Panc1 (cell line): ENCODE data around the gene RFPL2. TPM values are rescaled to one million over a fixed set of nuclear protein-coding genes. Genes with fewer than 3 reads are reported as not detected.

ENCODE experiments used
- ATAC-seq: fragments of 200-7000 bp; cut with Tn5 transposase; 2 replicates; pipeline ENCODE4 v1.9.1; 2020; ENCODE audit warnings: mild to moderate bottlenecking, moderate library complexity
- BruUV-seq: library from RNA; stranded (reverse); fragments of 400-500 nt; replicated peaks from 2 replicates; lab custom pipeline; 2021; lab: Mats Ljungman, UMichigan
- CTCF ChIA-PET: fragments of 300-600 bp; sonication (Branson Sonifier 250); formaldehyde crosslinking; loops from one replicate; lab custom pipeline; 2022; ENCODE audit warnings: antibody characterized with exemption; lab: Charles Lee
- POLR2A ChIA-PET: fragments of 300-600 bp; sonication (Branson Sonifier 250); formaldehyde crosslinking; loops from one replicate; lab custom pipeline; 2022; ENCODE audit warnings: antibody characterized with exemption; lab: Charles Lee
- DNase-seq: peaks from one replicate; pipeline ENCODE4 v3.0.0-alpha.2; 2010; ENCODE audit warnings: low read depth, low spot score
- H3K27ac ChIP-seq: 2 replicates; pipeline ENCODE4 v1.5.1; 2011; ENCODE audit warnings: mild to moderate bottlenecking, low read length, inconsistent platforms
- H3K27me3 ChIP-seq: fragments of 200-500 bp; sonication (Bioruptor generic); 2 replicates; pipeline ENCODE4 v1.6.0; 2014; ENCODE audit warnings: low read length, inconsistent platforms; ENCODE audit not compliant: control insufficient read depth, insufficient read depth
- H3K36me3 ChIP-seq: fragments of 200-500 bp; sonication (Bioruptor generic); 2 replicates; pipeline ENCODE4 v1.5.1; 2014; ENCODE audit warnings: inconsistent platforms, mild to moderate bottlenecking, low read length, moderate library complexity; ENCODE audit not compliant: control insufficient read depth, insufficient read depth
- H3K4me1 ChIP-seq: 2 replicates; pipeline ENCODE4 v1.5.1; 2011; ENCODE audit warnings: inconsistent platforms, mild to moderate bottlenecking, low read length, moderate library complexity; ENCODE audit not compliant: control insufficient read depth, insufficient read depth
- H3K4me3 ChIP-seq, 2 experiments: 2 replicates each; pipeline ENCODE4 v1.5.1; 2011 to 2012; ENCODE audit warnings: low read depth in 2 of 2, low read length in 2 of 2, mild to moderate bottlenecking in 2 of 2, inconsistent platforms in 1 of 2, moderate library complexity in 1 of 2
- H3K9me3 ChIP-seq: fragments of 200-500 bp; sonication (Bioruptor generic); 2 replicates; pipeline ENCODE4 v1.5.1; 2014; ENCODE audit warnings: low read depth, mild to moderate bottlenecking, inconsistent platforms, low read length, moderate library complexity; ENCODE audit not compliant: control insufficient read depth, insufficient read depth
- CTCF ChIP-seq: fragments of 450-650 bp; IDR thresholded peaks from 2 replicates; pipeline ENCODE4 v1.5.1; 2017; ENCODE audit warnings: mild to moderate bottlenecking
- POLR2AphosphoS5 ChIP-seq: IDR thresholded peaks from 2 replicates; pipeline ENCODE4 v1.6.1; 2012; ENCODE audit warnings: mild to moderate bottlenecking, low read depth, low read length, moderate library complexity
- REST ChIP-seq, 2 experiments: IDR thresholded peaks; 2 replicates each; pipeline ENCODE4 v1.6.1; 2011 to 2012; ENCODE audit warnings: low read depth in 2 of 2, control low read depth in 1 of 2, low read length in 1 of 2, mild to moderate bottlenecking in 1 of 2, moderate library complexity in 1 of 2; ENCODE audit not compliant: insufficient read depth in 1 of 2
- SIN3A ChIP-seq: IDR thresholded peaks from 2 replicates; pipeline ENCODE4 v1.6.1; 2012; ENCODE audit warnings: low read depth, mild to moderate bottlenecking, low read length, moderate library complexity, borderline replicate concordance; ENCODE audit not compliant: insufficient read depth
- TCF7L2 ChIP-seq: IDR thresholded peaks from 2 replicates; pipeline ENCODE4 v1.6.1; 2011; ENCODE audit warnings: mild to moderate bottlenecking, low read depth, low read length, inconsistent platforms
- in situ Hi-C: cut with HindIII; loops from 2 replicates; pipeline ENCODE4 v1.10.0; 2016; ENCODE audit warnings: low sequenced_read_pairs, low pct_unique_long_range_greater_than_20kb
- intact Hi-C: fragments of 100-400 bp; cut with micrococcal nuclease; formaldehyde crosslinking; loops from one replicate; pipeline ENCODE4 v1.10.0; 2022; ENCODE audit not compliant: unreplicated experiment
- total RNA-seq: library from RNA; stranded (reverse); gene quantifications from one replicate; pipeline ENCODE4 v1.2.1, GENCODE V29; 2021; ENCODE audit not compliant: unreplicated experiment

Gene RFPL2
- total RNA-seq, 1 experiment from 2014 or later: not detected

- Histone ChIP-seq H3K36me3 (no peaks in the 10 kb centered on the region), H3K9me3 (no peaks in the 10 kb centered on the region), H3K4me3 (no peak overlapping the region), H3K4me1 (no peaks in the 10 kb centered on the region), H3K27ac (no peak overlapping the region), H3K27me3 (no peaks in the 10 kb centered on the region)
- ChIA-PET POLR2A (no interaction called here), CTCF (no interaction called here)
- intact Hi-C loops: no loop called here
- DNase-seq: no peak
- no peak for TF ChIP-seq SIN3A
- no peak for TF ChIP-seq REST (IDR thresholded peaks at IDR 0.05; ENCODE audit: insufficient read depth in 1 of 2, low read depth in 2 of 2, low read length in 1 of 2)
- no peak for TF ChIP-seq TCF7L2
- no peak for TF ChIP-seq POLR2AphosphoS5
- no peak for TF ChIP-seq CTCF
- BruUV-seq: no TSS peak
- no peak; the same call in 1 of the 2 replicates for ATAC-seq
- in situ Hi-C loops: no loop called here
Measured at GRCh38 chr22:32185821-32186220, 19.1 kb downstream of the RFPL2 start.

- in situ Hi-C loops (no loop called here), intact Hi-C loops (no loop called here)
- CTCF ChIA-PET: no interaction called here
- DNase-seq (no peak), ATAC-seq (no peak)
- H3K4me3 ChIP-seq: no peak overlapping the region
- BruUV-seq: no TSS peak
- H3K9me3 ChIP-seq: no peaks in the 10 kb centered on the region
- H3K27ac ChIP-seq: no peak overlapping the region
- H3K4me1 ChIP-seq: no peaks in the 10 kb centered on the region
- H3K36me3 ChIP-seq: no peaks in the 10 kb centered on the region
- no peaks in the 10 kb centered on the region for H3K27me3 ChIP-seq
- TF ChIP-seq TCF7L2 (no peak), SIN3A (no peak), REST (IDR thresholded peaks at IDR 0.05; ENCODE audit: insufficient read depth in 1 of 2, low read depth in 2 of 2, low read length in 1 of 2) (no peak), CTCF (no peak), POLR2AphosphoS5 (no peak)
- POLR2A ChIA-PET: no interaction called here
Measured at GRCh38 chr22:32183625-32184024, 21.2 kb downstream of the RFPL2 start.
